GM23338 (cell line): Measurements from ENCODE around the gene ACSBG1.
"Not testable (repeated sequence)": the region's sequence is repeated elsewhere in the genome, so short reads cannot be mapped to it uniquely, and the experiment has no call there.

ENCODE experiments used
- CTCF ChIP-seq, 2 experiments: fragments of 200-600 bp in 1 of 2; sonication (generic) in 1 of 2; conservative IDR thresholded peaks; 2 replicates each; pipeline versions ENCODE4 v1.5.1 to v1.6.1; 2016 to 2017; ENCODE audit warnings: antibody characterized with exemption in 2 of 2, low read depth in 2 of 2, mild to moderate bottlenecking in 2 of 2, moderate library complexity in 1 of 2
- EZH2 ChIP-seq: fragments of 200-600 bp; sonication (generic); IDR thresholded peaks from one replicate; pipeline ENCODE4 v1.8.0; 2017; ENCODE audit warnings: antibody characterized with exemption, mild to moderate bottlenecking, low read depth; ENCODE audit not compliant: unreplicated experiment
- EZH2phosphoT487 ChIP-seq: fragments of 200-600 bp; sonication (generic); IDR thresholded peaks from one replicate; pipeline ENCODE4 v1.8.1; 2018; ENCODE audit warnings: antibody characterized with exemption; ENCODE audit not compliant: unreplicated experiment
- POLR2AphosphoS5 ChIP-seq: IDR thresholded peaks from 2 replicates; pipeline ENCODE4 v1.6.1; 2016; ENCODE audit warnings: antibody characterized with exemption, low read depth

- TF ChIP-seq CTCF (conservative IDR thresholded peaks at IDR 0.05; ENCODE audit: low read depth in 2 of 2); EZH2phosphoT487; EZH2; POLR2AphosphoS5: not testable (repeated sequence)
Measured at GRCh38 chr15:78151075-78151474, 83.3 kb downstream of the ACSBG1 start.
